Measurements from ENCODE around the gene OIP5.

GRCh38 chr15:41284427-41285177 is 47.8 kb downstream of the OIP5 start:
- TF ChIP-seq CTCF (IDR thresholded peaks at IDR 0.05) (no peak), POLR2A (IDR thresholded peaks at IDR 0.05) (no peak), POLR2AphosphoS5 (IDR thresholded peaks at IDR 0.05; ENCODE audit: insufficient read depth in 1 of 2, low read depth in 1 of 2) (no peak)

Measured in vagina (tissue), 2 donors.